ENCODE measurements around the gene TFPI2.
"Not testable (repeated sequence)": the region's sequence is repeated elsewhere in the genome, so short reads cannot be mapped to it uniquely, and the experiment has no call there.

DNA sequence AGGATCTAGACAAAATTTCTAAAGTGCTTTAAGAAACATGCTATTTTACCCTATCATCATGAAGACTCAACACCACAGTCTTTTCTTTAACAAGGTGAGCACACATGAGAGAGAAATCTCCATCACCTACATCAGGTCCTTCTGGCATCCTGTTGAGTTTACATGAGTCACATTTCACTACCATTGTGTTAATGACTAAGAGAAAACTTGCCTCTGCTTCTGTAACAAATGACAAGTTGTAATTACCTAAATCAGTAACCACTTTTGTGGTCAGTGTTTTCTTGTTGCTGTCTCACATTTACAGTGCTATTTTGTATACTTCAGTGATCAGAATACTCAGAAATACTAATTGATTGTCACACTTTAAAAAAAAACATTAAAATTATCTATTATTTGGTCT, 25.3 kb upstream of the TFPI2 start:
- TF ChIP-seq, protein P1, sequence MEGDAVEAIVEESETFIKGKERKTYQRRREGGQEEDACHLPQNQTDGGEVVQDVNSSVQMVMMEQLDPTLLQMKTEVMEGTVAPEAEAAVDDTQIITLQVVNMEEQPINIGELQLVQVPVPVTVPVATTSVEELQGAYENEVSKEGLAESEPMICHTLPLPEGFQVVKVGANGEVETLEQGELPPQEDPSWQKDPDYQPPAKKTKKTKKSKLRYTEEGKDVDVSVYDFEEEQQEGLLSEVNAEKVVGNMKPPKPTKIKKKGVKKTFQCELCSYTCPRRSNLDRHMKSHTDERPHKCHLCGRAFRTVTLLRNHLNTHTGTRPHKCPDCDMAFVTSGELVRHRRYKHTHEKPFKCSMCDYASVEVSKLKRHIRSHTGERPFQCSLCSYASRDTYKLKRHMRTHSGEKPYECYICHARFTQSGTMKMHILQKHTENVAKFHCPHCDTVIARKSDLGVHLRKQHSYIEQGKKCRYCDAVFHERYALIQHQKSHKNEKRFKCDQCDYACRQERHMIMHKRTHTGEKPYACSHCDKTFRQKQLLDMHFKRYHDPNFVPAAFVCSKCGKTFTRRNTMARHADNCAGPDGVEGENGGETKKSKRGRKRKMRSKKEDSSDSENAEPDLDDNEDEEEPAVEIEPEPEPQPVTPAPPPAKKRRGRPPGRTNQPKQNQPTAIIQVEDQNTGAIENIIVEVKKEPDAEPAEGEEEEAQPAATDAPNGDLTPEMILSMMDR (IDR thresholded peaks at IDR 0.05) = not testable (repeated sequence)
- TF ChIP-seq POLR2A (IDR thresholded peaks at IDR 0.05) = not testable (repeated sequence)

Data from prostate gland (tissue), 2 donors.